Adrenal gland (tissue), 12 donors: ENCODE data around the gene SGMS1. TPM values are rescaled to one million over a fixed set of nuclear protein-coding genes. Genes with fewer than 3 reads are reported as not detected.

Source experiments
- DNase-seq, 7 donors: peaks; one replicate each; pipeline ENCODE4 v3.0.0-alpha.2; 2019 to 2020
- H3K27ac ChIP-seq, 5 donors: fragments of 200-600 bp; sonication (generic) in 4 of 5; 1 replicate in 3 of 5; 2 replicates in 2 of 5; pipeline versions ENCODE4 v1.5.1 to v1.8.0; 2016 to 2020; ENCODE audit warnings: mild to moderate bottlenecking in 1 of 5
- H3K27me3 ChIP-seq: fragments of 200-600 bp; 2 replicates; pipeline ENCODE4 v1.8.0; 2021
- H3K36me3 ChIP-seq, 2 donors: fragments of 200-600 bp; replicated peaks in 1 of 2; 1 replicate in 1 of 2; 2 replicates in 1 of 2; pipeline versions ENCODE4 v1.5.1 to v1.8.0; 2018 to 2022
- H3K4me1 ChIP-seq, 2 donors: fragments of 200-600 bp; replicated peaks in 1 of 2; 1 replicate in 1 of 2; 2 replicates in 1 of 2; pipeline versions ENCODE4 v1.5.1 to v1.8.0; 2018 to 2021
- H3K4me3 ChIP-seq, 4 donors: fragments of 200-600 bp; sonication (generic) in 3 of 4; one replicate each; pipeline ENCODE4 v1.5.1; 2016 to 2018
- H3K9me3 ChIP-seq, 3 donors: fragments of 200-600 bp; sonication (generic) in 1 of 3; replicated peaks in 1 of 3; 1 replicate in 2 of 3; 2 replicates in 1 of 3; pipeline versions ENCODE4 v1.5.1 to v1.8.0; 2016 to 2021
- CTCF ChIP-seq, 6 experiments: fragments of 450-650 bp in 4 of 6; fragments of 200-600 bp in 2 of 6; sonication (generic) in 1 of 6; IDR thresholded peaks; 1 replicate in 5 of 6; 2 replicates in 1 of 6; pipeline versions ENCODE4 v1.5.1 to v1.8.0; 2016 to 2021; ENCODE audit warnings: antibody characterized with exemption in 6 of 6, mild to moderate bottlenecking in 2 of 6, moderate library complexity in 1 of 6
- POLR2A ChIP-seq, 2 donors: fragments of 450-650 bp; IDR thresholded peaks; one replicate each; pipeline ENCODE4 v1.6.1; 2017; ENCODE audit warnings: antibody characterized with exemption in 2 of 2, mild to moderate bottlenecking in 2 of 2, moderate library complexity in 1 of 2
- WGBS, 4 donors: extraction: QIAGEN DNeasy Blood & Tissue Kit in 2 of 4; methylation state at CpG; one replicate each; pipeline versions ENCODE4 v1.1.5 to v1.1.7; 2013 to 2017; 5-methylcytosine and 5-hydroxymethylcytosine counted together
- intact Hi-C, 2 donors: fragments of 100-400 bp; cut with DNase I; formaldehyde crosslinking; loops; one replicate each; pipeline versions ENCODE4 v1.14.1 to v1.15.0; 2022 to 2023
- polyA plus RNA-seq, 3 donors: library from polyadenylated mRNA; stranded (reverse); fragments of 200-250 nt in 2 of 3; fragments of 350-450 nt in 1 of 3; fragmentation: Illumina TruSeq in 1 of 3; extraction: RNeasy Lipid Tissue Mini Kit (QIAGEN cat#74804) in 1 of 3; gene quantifications; one replicate each; pipeline ENCODE4 v1.2.3, GENCODE V29; 2013 to 2014
- total RNA-seq, 9 donors: library from RNA; depleted of rRNA in 4 of 9; stranded (reverse); fragments of >200 nt in 4 of 9; fragments of 120-200 nt in 1 of 9; fragmentation: NEBNext Ultra II Directional in 1 of 9; extraction: Animal tissue kit (Norgen Biotek cat#: 25700) in 1 of 9; gene quantifications; one replicate each; pipeline versions ENCODE4 v1.1.0 to v1.2.4, GENCODE V29; 2013 to 2023
- donor health status: healthy with polysubstance abuse.
- donor health status: Bipolar disorder and iron deficiency.
- donor health status: DM: yes; HTN: yes; CAD: no.
- donor health status: DM: no; HTN: no; CAD: no.
- donor health status: DM: no; HTN: no; CAD: no.
- donor health status: DM: yes; HTN: yes; CAD: no.

Gene SGMS1
- total and polyA plus RNA-seq, 12 donors = 9.1 to 152 (median 62.2) TPM

- H3K4me3 ChIP-seq = no peak overlapping the region
- peaks cover 43 to 75% of the 10 kb centered on the region in 2 donors for H3K4me1 ChIP-seq
- no peaks in the 10 kb centered on the region for H3K9me3 ChIP-seq
- intact Hi-C loops = no loop called here
- H3K27me3 ChIP-seq = no peaks in the 10 kb centered on the region
- peak; percentile 42 to 86 (median 76) for DNase-seq
- TF ChIP-seq POLR2A (IDR thresholded peaks at IDR 0.05) = peak in 1 of 2 donors; percentile 24
- TF ChIP-seq CTCF (IDR thresholded peaks at IDR 0.05) = no peak
- WGBS, 4 donors = 9 to 33% (median 19%) methylated on average over 1 of the region's 1 CpG
- H3K36me3 ChIP-seq = no peaks in the 10 kb centered on the region
- H3K27ac ChIP-seq = peak overlapping the region; percentile 19 to 73 (median 60)
Measured at GRCh38 chr10:50605269-50605950, 18.3 kb downstream of the SGMS1 start.

GRCh38 chr10:50604809-50605208, 18.9 kb downstream of the SGMS1 start:
- Histone ChIP-seq H3K4me1 (peaks cover 46 to 81% of the 10 kb centered on the region in 2 donors), H3K27me3 (no peaks in the 10 kb centered on the region), H3K9me3 (no peaks in the 10 kb centered on the region), H3K4me3 (no peak overlapping the region), H3K27ac (peak overlapping the region; percentile 37 to 73 (median 60)), H3K36me3 (no peaks in the 10 kb centered on the region)
- intact Hi-C loops = no loop called here
- 18 to 29% (median 23%) methylated on average over 3 of the region's 3 CpGs for WGBS, 4 donors
- DNase-seq = no peak
- TF ChIP-seq CTCF (IDR thresholded peaks at IDR 0.05) (no peak), POLR2A (IDR thresholded peaks at IDR 0.05) (no peak)

- intact Hi-C loops = no loop called here
- Histone ChIP-seq H3K27me3 (no peaks in the 10 kb centered on the region), H3K27ac (peak overlapping the region; percentile 33 to 73 (median 68)), H3K36me3 (no peaks in the 10 kb centered on the region), H3K4me1 (peaks cover 51 to 85% of the 10 kb centered on the region in 2 donors), H3K9me3 (no peaks in the 10 kb centered on the region), H3K4me3 (peak overlapping the region in 1 of 4 donors; percentile 12)
- TF ChIP-seq POLR2A (IDR thresholded peaks at IDR 0.05) (no peak), CTCF (IDR thresholded peaks at IDR 0.05) (peak in 2 of 6 experiments; percentile 6 to 14)
- WGBS, 4 donors = 17 to 28% (median 20%) methylated on average over 8 of the region's 8 CpGs
- DNase-seq = peak in 2 of 7 donors; percentile 21 to 28
Measured at GRCh38 chr10:50604049-50604640, 19.6 kb downstream of the SGMS1 start.

- WGBS, 4 donors = 69 to 74% (median 70%) methylated on average over 6 of the region's 6 CpGs
- no peak for DNase-seq
- H3K27ac ChIP-seq = peak overlapping the region in 3 of 5 donors; percentile 68 to 73 (median 70)
- H3K4me3 ChIP-seq = no peak overlapping the region
- peaks cover 52 to 84% of the 10 kb centered on the region in 2 donors for H3K4me1 ChIP-seq
- no peaks in the 10 kb centered on the region for H3K36me3 ChIP-seq
- H3K27me3 ChIP-seq = no peaks in the 10 kb centered on the region
- intact Hi-C loops = no loop called here
- H3K9me3 ChIP-seq = no peaks in the 10 kb centered on the region
- TF ChIP-seq CTCF (IDR thresholded peaks at IDR 0.05) (no peak), POLR2A (IDR thresholded peaks at IDR 0.05) (no peak)
Measured at GRCh38 chr10:50603151-50603850, 20.5 kb downstream of the SGMS1 start.
